HG03064 (cell line): ENCODE measurements around the gene RMDN3.

Experiments
- ATAC-seq: cut with Tn5 transposase; IDR thresholded peaks from one replicate; pipeline ENCODE4 v1.9.1; 2021; ENCODE audit warnings: low read depth; ENCODE audit not compliant: unreplicated experiment

RMDN3 gene

DNA sequence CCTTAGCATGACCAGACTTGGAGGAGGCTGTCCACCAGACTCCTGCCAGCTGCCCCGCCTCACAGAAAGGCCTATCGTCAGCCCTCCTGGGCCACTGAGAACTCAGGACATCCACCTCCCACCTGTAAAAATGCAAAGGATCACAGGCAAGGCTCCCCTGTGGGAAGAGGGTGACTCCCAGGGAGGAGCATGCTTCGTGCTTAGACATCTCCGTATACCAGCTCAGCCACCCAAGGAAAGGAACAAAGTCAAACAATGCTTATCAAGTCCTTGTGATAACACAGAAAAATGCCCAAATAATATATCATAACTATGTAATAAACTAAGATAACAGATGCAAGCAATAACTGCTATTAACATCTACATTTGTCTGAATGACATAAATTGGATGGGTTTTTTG lies 4.2 kb downstream of the RMDN3 start:
- ATAC-seq, result no peak

DNA sequence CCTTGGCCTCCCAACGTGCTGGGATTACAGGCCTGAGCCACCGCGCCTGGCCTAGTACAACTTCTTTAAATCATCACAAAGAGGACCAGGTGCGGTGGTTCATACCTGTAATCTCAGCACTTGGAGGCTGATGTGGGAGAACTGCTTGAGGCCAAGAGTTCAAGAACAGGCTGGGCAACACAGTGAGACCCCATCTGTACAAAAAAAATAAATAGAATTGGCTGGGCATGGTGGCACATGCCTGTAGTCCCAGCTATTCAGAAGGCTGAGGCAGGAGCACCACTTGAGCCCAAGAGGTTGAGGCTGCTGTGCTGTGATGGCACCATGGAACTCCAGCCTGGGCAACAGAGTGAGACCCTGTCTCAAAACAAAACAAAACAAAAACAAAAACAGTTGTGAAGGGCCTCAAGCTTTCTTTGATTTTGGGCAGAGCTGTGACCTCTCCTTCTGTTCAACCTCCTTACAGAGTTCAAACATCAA lies 5.9 kb downstream of the RMDN3 start:
- ATAC-seq, result no peak

DNA sequence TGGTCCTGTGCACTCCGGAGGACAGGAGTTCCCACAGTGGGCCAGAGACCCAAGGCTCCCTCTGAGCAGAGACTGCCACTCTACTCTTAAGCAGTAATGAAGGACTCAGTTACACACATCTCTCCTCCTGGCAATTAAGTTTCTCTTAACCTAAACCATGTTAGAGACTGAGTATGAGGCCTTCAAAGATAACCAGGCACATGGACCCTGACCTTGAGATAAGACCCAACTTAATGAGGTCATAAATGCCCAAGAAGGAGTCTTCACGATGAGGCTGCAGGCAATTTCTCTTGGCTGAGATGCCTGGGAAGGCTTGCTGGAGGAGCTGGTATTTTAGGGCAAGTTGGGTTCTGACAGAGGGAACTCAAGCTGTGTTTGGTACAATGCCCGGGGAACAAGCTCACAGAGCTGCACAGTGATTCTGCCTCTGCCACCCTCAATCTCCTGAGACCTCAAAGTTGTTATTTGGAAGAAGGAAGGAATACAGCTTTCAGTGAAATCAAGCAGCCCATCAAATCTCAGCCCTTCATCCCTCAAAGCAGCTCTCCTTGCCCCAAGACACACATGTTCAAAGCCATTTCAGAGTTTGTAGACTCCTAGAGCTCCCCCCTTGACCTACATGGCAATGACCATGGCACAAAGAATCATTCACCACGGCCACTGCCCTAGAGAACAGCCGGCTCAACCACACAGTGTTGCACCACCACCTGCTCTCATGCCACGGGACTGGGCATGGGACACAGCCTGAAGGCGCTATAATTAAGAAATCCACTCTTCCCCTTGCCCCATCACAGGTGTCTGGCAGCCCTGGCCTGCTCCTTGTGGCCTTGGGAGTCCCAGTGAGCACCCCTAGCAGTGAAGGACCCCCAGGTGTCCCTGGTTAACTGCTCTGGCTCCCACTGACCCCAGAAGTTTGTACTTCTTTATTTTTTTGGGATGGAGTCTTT lies 7.1 kb downstream of the RMDN3 start:
- no peak for ATAC-seq

DNA sequence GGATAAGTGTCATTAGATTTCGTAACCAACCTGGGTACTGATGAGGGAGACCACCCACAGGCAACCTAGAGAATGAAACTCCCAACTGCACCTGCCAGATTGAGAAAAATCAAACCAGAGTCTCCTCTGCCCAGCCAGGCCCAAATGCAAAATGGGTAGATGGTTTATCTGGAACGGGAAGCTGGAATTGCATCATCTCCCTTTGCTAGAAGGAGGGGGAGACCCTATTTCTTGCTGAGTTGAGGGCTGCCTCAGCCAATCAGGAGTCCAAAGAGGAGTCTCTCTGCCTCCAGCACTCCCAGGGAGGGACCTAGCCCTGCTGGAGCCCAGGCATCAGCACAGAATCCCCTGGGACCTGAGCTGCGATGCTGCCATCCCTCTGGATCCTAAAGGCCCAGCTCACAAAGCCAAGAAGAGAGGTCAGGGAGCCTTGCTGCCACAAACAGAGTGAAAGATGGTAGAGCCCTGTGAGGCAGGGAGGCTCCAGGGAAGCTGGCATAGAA lies 8.1 kb downstream of the RMDN3 start:
- ATAC-seq, result no peak

DNA sequence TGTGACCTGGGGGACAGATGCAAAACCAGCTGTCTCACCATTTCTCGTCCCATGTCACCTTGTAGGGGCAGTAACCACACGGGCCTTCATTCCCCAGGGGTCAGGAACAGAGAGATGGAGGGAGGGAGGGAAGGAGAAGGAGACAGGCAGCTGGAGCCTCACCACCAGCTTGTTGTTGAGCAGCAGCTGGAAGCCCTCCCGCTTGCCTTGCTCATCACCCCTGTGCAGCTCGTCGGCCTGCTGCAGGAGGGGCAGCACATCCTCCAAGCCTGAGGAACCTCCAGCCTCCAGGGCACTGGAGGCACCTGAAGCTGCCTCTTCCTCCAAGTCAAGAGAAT lies 10.3 kb downstream of the RMDN3 start:
- no peak for ATAC-seq

DNA sequence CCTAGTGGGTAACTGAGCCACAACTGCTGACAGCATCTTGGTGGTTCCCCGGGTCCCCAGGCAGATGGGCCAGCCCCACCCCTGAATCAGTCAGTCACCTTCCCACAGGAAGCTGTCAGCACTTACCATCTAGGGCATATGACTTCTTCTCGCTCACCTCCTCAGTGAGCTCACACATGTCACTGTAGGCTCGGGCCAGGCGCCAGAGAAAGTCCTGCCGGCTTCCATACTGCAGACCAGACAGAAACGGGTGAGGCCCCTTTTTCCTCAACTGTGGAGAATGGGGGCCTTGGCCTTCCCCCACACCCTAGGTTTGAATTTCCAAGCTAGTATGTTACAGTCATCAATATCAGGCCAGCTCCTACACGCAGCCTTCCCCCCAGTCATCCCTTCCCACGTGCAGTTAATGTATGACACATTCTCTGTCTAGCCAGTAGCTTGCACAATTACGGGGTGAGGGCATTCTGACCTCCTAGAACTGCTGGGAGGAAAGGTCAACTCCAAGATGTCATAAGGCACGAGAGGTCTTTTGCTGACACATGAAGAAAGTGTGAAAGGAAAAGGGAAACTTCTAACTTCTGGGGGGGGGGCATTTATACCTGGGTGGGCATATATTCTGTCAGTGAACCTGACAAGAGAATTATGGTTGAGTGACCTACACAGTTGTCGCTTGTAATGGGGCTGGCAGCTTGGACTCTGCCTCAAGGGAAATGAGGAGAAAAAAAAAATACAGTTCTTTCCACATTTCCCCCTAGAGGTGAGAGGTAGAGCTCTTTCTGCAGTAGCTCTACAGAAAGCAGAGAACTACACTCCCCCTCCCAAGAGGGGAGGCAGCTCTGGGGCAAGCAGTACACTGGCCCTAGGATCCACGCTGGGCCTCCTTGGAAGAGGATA lies 10.9 kb downstream of the RMDN3 start:
- no peak for ATAC-seq

DNA sequence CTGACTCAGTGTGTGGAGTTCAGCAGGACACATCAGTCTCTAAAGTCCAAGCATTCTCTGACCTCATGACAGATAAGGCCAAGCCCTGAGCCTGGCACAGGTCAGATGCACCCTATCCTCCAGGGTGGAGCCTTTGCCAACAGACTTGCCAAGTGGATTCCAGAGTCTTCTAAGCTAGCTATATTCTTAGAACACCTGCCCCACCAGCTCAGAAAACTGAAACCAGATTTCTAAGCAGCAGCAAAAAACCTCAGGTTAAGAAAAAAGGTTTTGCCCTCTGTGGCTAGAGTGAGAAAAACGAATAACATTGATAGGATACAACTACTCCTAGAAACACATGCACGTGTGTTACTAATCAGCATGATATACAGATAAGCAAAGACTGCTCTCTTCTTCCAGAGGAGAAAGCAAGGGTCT lies 11.6 kb downstream of the RMDN3 start:
- no peak for ATAC-seq

DNA sequence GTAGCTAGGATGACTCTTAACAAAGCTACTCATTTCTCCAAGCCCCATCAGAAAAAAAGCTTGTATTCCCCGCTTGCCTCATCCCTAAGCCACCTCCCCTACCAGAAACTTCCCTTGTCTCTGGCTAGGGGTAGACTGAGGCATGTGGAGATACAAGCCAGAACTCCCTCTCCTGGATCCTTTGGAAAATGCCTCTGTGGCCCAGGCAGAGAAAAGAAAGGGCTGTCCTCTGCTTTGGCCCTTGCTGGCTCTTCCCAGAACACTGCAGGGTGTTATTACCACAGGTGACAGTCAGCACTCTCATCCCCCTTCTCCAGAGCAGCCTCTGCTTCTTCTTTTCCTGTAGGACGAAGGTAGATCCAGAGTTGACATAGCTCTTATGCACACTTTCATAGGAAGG lies 15.2 kb downstream of the RMDN3 start:
- no peak for ATAC-seq

DNA sequence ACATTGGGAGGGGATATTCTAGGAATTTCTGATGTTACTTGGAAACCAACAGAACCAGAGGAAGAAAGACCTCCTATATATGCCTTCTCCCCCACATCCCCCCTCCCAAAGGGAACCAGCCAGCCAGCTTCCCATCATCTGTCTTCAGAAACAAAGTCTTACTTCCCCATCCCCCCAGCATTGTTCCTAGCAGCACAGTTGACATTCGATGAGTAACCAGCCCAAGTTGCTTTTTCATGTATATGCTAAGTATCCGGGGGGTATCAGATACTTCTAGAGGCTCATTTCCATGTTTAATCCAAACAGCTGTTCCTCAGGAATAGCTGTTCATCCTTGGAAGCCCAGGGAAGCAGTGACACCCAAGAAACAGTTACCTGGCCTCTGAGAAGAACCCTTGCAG lies 16.0 kb downstream of the RMDN3 start:
- ATAC-seq, result no peak

DNA sequence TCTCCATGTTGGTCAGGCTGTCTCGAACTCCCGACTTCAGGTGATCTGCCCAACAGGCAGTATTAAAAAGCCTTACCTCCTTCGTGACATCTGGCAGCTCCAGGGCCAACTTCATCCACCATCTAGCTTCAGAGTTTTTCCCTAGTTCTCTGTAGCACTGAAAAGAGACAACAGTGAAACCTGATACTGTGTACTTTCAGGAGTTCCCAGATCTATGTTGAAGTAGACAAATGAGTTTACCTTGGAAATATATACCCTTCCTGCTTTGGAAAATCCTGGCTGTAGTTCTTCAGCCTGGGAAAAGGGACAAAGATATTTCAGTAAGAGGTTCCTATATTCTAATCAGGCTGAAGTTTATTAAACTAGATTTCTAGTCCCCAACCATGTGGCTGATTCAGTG lies 18.0 kb downstream of the RMDN3 start:
- no peak for ATAC-seq

DNA sequence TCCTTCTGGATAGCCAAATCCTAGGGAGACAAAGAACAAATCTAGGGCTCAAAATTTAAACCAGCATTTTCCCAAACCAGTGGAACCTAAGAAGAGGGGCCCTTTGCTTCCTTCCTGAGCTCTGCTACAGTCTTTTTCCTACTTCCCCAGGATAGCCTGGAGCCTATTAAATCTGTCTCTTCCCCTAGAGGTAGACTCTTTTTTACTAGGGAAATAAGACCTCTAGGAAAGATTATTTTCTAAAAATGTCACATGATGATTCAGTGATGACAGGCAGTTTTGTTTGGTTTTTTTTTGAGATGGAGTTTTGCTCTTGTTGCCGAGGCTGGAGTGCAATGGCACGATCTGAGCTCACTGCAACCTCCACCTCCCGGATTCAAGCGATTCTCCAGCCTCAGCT lies 18.5 kb downstream of the RMDN3 start:
- no peak for ATAC-seq

DNA sequence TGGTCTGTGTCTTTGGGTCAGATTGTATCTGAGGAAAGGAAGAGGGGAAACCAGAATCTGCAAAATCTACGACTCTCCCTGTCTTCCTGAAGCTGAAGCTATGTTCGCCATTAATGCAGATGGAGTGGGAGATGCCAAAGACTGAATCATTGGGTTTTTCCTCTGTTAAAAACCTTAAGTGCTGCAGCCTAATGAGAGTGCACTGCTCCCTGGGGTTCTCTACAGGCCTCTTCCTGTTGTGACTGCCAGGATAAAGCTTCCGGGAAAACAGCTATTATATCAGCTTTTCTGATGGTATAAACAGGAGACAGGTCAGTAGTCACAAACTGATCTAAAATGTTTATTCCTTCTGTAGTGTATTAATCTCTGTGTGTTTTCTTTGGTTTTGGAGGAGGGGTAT lies 24.0 kb downstream of the RMDN3 start:
- no peak for ATAC-seq

DNA sequence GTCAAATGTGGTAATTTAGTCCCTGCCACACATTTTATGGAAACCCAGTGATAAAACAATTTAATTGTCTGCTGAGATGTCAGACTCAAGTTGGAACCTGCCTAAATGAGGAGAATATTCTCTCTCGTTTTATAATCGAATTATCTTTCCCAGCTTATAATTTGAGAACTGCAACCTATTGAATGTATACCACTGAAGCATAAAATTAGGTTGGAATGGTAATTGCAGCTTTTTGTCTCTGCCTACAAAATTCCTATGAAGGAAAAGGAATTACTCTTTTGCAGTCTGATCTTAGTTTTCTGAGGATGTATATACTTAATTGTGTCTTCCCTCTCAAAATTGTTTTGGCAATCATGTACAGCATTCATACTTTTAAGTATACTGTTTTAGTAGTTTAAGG lies 31.1 kb downstream of the RMDN3 start:
- no peak for ATAC-seq

DNA sequence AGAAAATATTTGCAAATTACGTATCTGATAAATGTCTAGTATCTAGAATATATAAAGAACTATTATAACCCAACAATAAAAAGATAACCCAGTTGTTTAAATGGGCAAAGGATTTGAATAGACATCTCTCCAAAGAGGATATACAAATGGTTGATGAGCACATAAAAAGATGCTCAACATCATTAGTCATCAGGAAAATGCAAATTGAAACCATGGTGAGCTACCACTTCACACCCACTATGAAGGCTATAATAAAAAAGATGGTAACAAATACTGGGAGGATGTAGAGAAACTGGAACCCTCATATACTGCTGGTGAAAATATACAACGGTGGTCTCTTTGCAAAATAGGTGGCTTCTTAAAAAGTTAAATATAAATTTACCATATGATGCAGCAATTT lies 32.1 kb downstream of the RMDN3 start:
- no peak for ATAC-seq

DNA sequence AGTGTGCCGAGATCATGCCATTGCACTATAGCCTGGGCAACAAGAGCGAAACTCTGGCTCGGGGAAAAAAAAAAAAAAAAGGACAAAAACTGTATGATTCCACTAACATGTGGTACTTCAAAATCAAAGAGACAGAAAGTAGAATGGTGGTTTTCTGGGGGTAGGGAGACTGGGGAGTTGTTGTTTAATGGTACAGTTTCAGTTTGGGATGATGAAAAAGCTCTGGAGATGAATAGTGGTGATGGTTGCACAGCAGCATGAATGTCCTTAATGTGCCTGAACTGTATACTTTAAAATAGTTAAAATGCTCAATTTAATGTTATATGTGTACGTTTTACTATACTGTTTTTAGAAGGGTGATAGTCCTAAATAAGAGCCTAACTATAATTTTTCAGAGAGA lies 32.7 kb downstream of the RMDN3 start:
- ATAC-seq, result no peak

DNA sequence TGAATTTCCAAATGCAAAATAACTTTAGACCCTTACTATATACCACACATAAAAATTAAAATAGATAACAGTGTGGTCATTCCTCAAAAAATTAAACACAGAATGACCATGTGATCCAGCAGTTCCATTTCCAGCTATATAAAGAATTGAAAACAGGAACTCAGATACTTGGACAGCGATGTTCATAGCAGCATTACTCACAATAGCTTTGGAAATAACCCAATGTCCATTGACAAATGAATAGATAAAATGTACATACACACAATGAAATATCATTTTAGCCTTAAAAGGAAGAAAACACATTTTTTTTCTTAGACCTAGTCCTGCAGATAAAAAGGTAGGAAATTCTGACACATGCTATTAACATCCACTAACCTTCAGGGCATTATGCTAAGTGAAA lies 33.4 kb downstream of the RMDN3 start:
- ATAC-seq, result no peak

DNA sequence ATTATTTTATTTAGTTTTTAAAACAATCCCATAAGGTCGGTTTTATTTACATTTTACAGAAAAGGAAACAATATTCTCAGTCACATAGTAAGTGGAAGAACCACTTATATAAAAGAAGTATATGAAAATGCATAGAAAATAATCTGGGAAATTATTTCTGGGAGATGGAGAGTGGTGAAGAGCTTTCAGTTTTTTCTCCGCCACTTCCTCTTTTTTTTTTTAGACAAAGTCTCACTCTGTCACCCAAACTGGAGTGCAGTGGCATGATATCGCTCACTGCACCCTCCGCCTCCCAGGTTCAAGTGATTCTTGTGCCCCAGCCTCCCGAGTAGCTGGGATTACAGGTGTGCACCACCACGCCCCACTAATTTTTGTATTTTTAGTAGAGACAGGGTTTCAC lies 38.9 kb downstream of the RMDN3 start:
- no peak for ATAC-seq

DNA sequence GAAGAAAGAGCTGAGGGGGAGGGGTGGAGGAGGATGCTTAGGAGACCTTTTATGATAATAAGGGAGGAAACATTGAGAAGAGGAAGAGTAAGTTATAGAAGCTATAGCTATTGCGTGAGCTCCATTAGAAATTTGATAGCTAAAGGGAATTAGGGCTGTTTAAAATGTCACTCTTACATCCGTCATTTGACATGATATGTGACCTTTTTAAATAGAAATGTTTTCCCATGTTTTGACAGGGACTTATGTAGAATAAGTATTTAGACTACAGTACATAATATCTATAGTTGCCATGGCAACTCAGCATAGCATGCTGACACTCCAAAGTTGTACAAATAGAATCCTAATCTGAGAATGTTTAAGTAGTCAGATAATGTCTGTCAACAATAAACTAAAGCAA lies 40.9 kb downstream of the RMDN3 start:
- no peak for ATAC-seq

DNA sequence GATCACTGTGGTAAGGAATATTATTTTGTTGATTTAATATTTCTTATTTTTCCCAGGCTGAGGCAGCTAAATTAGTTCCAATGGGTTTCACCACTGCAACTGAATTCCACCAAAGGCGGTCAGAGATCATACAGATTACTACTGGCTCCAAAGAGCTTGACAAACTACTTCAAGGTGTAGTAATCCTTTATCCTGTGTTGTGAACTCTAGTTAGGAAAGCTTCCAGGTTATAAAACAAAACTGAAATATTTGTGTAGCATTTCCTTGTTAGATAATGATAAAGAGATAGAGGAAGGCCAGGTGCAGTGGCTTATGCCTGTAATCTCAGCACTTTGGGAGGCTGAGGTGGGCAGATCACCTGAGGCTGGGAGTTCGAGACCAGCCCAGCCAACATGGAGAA lies 48.9 kb downstream of the RMDN3 start:
- no peak for ATAC-seq

DNA sequence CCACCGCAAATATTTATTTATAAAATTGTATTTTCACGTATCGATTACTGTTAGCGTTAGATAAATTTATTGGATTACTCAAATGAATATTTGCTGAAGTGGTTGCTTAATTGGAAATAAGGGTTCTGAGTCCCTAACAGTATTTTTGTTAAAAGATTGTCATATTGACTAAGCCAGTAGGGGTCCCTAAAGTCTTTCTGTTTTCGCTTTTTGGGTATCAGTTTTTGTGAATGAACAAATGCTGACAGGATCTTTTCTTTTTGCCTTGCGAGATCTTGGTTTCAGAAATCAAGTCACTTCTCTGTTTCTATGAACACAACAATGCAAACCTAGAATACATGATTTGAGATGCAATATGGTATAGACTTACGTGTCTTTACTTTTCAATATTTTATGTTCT lies 53.0 kb downstream of the RMDN3 start:
- no peak for ATAC-seq

DNA sequence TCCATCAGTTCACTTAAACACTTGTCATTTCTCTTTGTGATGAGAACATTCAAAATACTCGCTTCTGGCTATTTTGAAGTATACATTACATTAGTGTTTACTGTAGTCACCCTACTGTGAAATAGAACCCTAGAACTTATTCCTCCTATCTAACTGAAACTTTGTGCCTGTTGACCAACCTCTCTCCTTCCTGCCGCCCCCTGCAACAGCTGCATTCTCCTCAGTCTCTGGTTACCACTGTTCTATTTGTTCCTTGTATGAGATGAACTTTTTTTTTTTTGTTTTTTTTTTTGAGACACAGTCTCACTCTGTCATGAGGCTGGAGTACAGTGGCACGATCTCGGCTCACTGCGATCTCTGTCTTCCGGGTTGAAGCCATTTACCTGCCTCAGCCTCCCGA lies 57.1 kb downstream of the RMDN3 start:
- ATAC-seq, result no peak
